ENCODE measurements around the gene PAAF1. TPM values are rescaled to one million over a fixed set of nuclear protein-coding genes. Genes with fewer than 3 reads are reported as not detected.
A peak's percentile ranks its signal among the peaks of the same experiment; 100 is the strongest.

PAAF1 gene, protein sequence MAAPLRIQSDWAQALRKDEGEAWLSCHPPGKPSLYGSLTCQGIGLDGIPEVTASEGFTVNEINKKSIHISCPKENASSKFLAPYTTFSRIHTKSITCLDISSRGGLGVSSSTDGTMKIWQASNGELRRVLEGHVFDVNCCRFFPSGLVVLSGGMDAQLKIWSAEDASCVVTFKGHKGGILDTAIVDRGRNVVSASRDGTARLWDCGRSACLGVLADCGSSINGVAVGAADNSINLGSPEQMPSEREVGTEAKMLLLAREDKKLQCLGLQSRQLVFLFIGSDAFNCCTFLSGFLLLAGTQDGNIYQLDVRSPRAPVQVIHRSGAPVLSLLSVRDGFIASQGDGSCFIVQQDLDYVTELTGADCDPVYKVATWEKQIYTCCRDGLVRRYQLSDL
- total RNA-seq: 10 to 100 TPM; 21.6 TPM

DNA sequence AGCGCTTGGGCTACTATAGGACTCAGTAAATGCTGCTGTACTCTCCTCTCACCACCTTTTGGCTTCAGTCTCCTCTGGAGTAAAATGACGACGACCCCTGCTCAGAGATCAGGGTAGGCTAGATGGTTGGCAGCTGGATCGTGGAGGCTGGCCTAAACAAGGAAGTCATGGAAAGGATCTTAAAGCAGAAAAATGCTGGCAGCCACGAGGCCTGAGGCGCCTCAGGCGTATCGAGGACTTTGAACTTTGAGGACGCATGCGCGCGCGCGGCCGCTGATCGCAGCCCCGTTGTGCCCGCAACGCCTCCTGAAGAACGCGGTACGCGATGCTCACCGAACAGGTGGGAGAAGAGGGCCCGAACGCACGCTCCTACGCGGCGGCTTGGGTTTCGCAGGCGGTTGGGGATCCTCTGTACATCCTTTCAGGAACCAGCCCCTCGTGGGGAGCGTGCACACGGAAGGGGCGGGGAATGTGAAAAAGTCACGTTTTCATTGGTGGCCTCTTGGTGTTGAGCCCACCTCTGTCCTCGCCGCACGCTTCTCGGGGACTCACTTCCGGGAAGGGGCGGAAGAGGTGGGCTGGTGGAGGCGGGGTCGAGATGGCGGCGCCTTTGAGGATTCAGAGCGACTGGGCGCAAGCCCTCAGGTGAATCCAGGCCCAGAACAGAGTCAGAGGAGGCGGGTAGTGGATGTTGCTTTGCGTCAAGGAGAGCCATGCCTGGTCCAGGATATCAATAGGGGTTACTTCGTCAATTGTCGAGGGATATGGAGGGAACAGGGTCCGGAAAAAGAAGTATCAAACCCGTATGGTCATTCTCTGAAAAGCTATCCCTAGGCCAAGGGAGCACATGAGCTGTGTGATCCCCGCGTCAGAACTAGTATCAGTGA lies at the start of gene PAAF1, which contains the start of gene COA4:
TSS of gene PAAF1 (plus strand) at position 576 of the 887 bp plus-strand sequence. CDS start at position 599, 23 bp downstream.
TSS of gene COA4 (minus strand) at position 423 of the 887 bp plus-strand sequence. CDS start 3,468 bp downstream, outside the sequence.
- peaks cover 30% of the 10 kb centered on the region for H3K36me3 Mint-ChIP-seq (ENCODE audit: low read depth)
- POLR2A ChIA-PET: interaction anchor here (0.6 to 2.8 kb wide), 8 partner anchors 9 to 116 kb away, joined by 3 to 12 read pairs (median 6); partner anchors contain the start of genes MRPL48 and RAB6A
- CTCF ChIA-PET: no interaction called here

DNA sequence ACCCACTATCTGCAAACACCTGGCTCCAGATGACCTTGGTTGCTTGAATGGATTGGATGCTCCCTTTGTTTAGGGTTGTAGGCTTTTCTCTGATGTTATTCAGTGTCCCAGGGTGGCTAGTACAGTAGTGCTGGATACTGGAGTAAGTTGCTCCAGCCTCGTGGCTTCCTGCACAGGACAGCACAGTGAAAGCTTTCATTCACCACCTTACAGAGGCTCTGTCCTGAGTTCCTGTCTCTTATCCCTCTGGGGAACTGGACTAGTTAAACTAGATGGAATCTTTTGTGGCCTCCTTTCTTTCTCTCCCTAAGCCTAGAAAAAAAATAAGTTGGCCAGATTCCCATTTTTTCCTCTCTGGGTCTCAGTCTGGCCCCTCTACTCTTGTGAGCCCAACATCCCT lies 46.5 kb upstream of the PAAF1 start:
- ChIA-PET POLR2A (no interaction called here), CTCF (no interaction called here)
- Mint-ChIP-seq H3K27ac (no peak overlapping the region), H3K36me3 (ENCODE audit: low read depth) (peaks cover 22% of the 10 kb centered on the region), H3K9me3 (no peaks in the 10 kb centered on the region), H3K4me3 (no peak overlapping the region), H3K4me1 (no peaks in the 10 kb centered on the region), H3K27me3 (no peaks in the 10 kb centered on the region)
- no peak for DNase-seq

More for the DNA sequence above, at the start of gene PAAF1, which contains the start of gene COA4:
- peak within 1 kb of the TSS; percentile 90 for H3K4me3 Mint-ChIP-seq
- H3K27ac Mint-ChIP-seq: peak within 1 kb of the TSS; percentile 88
- H3K27me3 Mint-ChIP-seq: no peaks in the 10 kb centered on the region
- DNase-seq: peak; percentile 95
- no peaks in the 10 kb centered on the region for H3K9me3 Mint-ChIP-seq
- peaks cover 38% of the 10 kb centered on the region for H3K4me1 Mint-ChIP-seq

DNA sequence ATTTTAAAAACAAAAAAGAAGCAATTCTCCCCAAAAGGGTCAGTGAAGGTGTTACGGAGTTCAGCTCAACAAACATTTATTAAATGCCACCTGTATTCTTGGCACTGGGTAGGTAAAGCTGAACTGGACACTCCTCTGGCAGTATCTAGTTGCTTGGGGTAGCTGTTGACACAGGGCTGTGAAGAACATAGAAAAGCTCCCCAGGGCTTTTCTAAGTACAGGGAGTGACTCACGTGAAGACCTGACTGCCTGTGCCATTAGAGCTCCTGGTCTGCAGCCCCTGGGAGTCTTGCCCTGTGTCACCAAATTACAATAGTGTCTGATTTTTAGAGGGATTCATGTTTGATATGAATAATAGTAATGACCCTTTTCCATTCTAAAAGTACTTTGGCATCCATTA lies 43.7 kb upstream of the PAAF1 start:
- peaks cover 12% of the 10 kb centered on the region for H3K36me3 Mint-ChIP-seq (ENCODE audit: low read depth)
- no peak overlapping the region for H3K27ac Mint-ChIP-seq
- no peaks in the 10 kb centered on the region for H3K9me3 Mint-ChIP-seq
- no peaks in the 10 kb centered on the region for H3K27me3 Mint-ChIP-seq
- no peak overlapping the region for H3K4me3 Mint-ChIP-seq
- CTCF ChIA-PET: no interaction called here
- no peak for DNase-seq
- no peaks in the 10 kb centered on the region for H3K4me1 Mint-ChIP-seq
- POLR2A ChIA-PET: no interaction called here

DNA sequence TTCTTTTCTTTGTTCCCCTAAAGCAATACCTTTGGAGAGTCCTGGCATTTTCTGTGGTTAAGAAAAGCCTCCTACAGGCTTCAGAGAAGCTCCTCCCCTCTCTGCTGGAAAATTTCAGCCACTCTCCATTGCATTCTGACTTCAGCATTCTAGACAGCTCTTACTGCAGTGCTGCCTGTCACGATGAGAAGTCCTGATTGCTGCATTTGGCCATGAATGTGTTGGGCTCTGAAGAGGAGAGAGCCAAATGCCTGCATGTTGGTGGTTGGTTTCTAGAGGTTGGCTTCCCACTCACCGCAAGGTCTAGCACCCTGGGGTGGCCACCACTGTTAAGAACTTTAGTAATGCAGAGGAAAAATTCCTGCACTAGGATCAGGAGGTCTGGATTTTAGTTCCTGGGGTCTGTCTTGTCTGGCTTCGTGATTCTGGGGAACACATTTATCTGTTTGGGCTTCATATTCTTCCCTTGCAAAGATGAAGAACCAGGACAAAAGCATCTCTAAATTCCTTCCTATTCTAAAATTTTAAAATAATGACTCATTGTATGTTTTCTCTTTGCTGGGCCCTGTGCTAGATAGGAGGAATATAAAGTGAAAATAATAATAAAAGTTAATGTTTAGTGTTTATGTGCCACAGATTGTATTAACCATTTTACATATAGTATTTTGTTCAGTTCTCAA lies 38.2 kb upstream of the PAAF1 start:
- H3K36me3 Mint-ChIP-seq (ENCODE audit: low read depth): peaks cover 9% of the 10 kb centered on the region
- POLR2A ChIA-PET: no interaction called here
- no peaks in the 10 kb centered on the region for H3K9me3 Mint-ChIP-seq
- no peak for DNase-seq
- no peak overlapping the region for H3K27ac Mint-ChIP-seq
- H3K27me3 Mint-ChIP-seq: no peaks in the 10 kb centered on the region
- CTCF ChIA-PET: no interaction called here
- H3K4me1 Mint-ChIP-seq: peaks cover 3% of the 10 kb centered on the region
- no peak overlapping the region for H3K4me3 Mint-ChIP-seq

DNA sequence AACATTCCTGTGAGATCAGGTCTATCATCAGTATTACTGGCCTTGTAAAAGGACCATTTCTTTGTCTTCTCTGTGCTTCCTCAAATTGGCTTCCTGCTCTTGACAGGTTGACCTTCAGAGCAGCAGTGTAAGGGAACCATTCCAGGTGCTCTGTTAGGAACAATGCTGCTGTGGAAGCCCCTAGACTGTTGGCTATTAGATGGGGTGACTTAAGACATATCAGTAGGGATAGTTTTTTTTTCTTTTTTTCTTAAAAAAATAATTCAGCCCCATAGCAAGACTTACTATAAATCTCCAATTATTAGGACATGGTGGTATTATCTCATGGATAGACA lies 37.7 kb upstream of the PAAF1 start:
- H3K27me3 Mint-ChIP-seq: no peaks in the 10 kb centered on the region
- no peak overlapping the region for H3K27ac Mint-ChIP-seq
- H3K36me3 Mint-ChIP-seq (ENCODE audit: low read depth): peaks cover 9% of the 10 kb centered on the region
- ChIA-PET POLR2A (no interaction called here), CTCF (no interaction called here)
- H3K4me1 Mint-ChIP-seq: peaks cover 3% of the 10 kb centered on the region
- no peak for DNase-seq
- H3K9me3 Mint-ChIP-seq: no peaks in the 10 kb centered on the region
- no peak overlapping the region for H3K4me3 Mint-ChIP-seq

DNA sequence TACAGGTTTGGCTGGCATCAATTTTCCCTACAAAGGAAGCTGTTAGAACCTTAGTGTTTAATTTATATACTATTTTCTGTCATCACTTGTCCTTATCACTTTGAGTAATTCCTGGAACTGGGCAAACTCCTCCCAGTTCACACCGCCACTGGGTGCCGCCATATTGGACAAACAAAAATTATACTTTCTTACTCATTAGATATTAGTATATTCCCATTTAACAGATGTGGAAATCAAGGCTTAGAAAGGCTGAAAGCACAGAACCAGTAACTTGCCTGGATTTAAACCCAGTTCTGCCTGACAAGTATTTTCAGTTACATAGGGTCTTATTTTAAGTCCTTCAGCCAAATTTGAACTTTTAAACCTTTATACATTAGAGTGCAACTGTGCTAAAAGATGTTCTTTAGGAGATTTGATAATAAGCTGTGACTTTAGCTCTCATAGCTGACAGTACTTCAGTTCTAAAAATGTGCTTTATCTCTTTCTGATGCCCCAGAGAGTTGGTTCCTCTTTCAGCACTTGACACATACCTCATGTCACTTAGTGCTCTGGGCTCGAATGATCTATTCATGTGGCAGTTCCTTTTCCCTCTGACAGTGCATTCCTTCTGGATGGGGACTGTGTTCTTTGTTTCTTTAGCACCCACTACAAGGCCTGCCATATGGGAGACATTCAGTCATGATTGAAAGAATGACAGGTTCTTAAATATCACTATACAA lies 25.6 kb upstream of the PAAF1 start:
- ChIA-PET CTCF (no interaction called here), POLR2A (no interaction called here)
- H3K36me3 Mint-ChIP-seq (ENCODE audit: low read depth): peaks cover 8% of the 10 kb centered on the region
- no peak overlapping the region for H3K4me3 Mint-ChIP-seq
- no peak for DNase-seq
- no peaks in the 10 kb centered on the region for H3K27me3 Mint-ChIP-seq
- H3K4me1 Mint-ChIP-seq: peaks cover 3% of the 10 kb centered on the region
- no peaks in the 10 kb centered on the region for H3K9me3 Mint-ChIP-seq
- H3K27ac Mint-ChIP-seq: no peak overlapping the region

DNA sequence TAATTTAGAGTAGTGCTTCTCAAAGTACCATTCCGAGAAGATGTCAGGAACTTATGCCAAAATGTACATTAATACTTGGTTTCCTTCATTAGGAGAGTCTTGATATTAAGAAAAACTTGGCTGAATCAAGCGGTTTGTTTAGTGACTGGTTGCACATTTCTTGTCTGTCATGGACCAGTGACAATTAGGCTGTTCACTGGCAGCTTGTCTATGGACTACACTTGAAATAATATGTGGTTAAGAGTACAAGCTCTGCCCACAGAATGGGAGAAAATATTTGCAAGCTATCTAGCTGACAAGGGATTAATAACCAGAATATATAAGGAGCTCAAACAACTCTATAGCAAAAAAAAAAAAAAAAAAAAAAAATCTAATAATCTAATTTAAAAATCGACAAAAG lies 24.8 kb upstream of the PAAF1 start:
- H3K4me3 Mint-ChIP-seq: no peak overlapping the region
- no peaks in the 10 kb centered on the region for H3K9me3 Mint-ChIP-seq
- ChIA-PET POLR2A (no interaction called here), CTCF (no interaction called here)
- H3K36me3 Mint-ChIP-seq (ENCODE audit: low read depth): peaks cover 8% of the 10 kb centered on the region
- H3K4me1 Mint-ChIP-seq: peaks cover 3% of the 10 kb centered on the region
- DNase-seq: no peak
- no peak overlapping the region for H3K27ac Mint-ChIP-seq
- H3K27me3 Mint-ChIP-seq: no peaks in the 10 kb centered on the region

DNA sequence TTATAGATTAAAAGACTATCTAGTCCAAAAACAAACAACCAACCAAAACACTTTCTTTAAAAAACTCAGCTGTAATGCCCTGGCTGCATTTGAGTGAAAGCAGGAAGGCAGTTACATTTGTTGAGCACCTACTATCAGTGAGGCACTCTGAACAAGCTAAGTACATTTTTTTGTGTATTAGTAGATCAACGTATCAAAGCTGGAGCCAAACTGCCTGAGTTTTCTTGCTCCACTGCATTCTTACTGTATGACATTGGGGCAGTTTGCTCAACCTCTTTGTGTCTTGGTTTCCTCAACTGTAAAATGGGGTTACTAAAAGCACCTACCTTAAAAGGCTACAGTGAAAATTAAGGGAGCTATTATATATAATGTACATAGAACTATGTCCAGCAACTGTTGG lies 22.1 kb upstream of the PAAF1 start:
- Mint-ChIP-seq H3K4me3 (no peak overlapping the region), H3K9me3 (no peaks in the 10 kb centered on the region), H3K27ac (no peak overlapping the region), H3K4me1 (no peaks in the 10 kb centered on the region), H3K27me3 (no peaks in the 10 kb centered on the region), H3K36me3 (ENCODE audit: low read depth) (peaks cover 8% of the 10 kb centered on the region)
- ChIA-PET POLR2A (interaction anchor here (0.5 to 1.0 kb wide), 2 partner anchors 9 to 682 kb away, joined by 3 to 4 read pairs; no protein-coding TSS in a partner anchor), CTCF (interaction anchor here (0.8 kb wide), 1 partner anchor 47 kb away, joined by 3 read pairs; no protein-coding TSS in a partner anchor)
- no peak for DNase-seq

DNA sequence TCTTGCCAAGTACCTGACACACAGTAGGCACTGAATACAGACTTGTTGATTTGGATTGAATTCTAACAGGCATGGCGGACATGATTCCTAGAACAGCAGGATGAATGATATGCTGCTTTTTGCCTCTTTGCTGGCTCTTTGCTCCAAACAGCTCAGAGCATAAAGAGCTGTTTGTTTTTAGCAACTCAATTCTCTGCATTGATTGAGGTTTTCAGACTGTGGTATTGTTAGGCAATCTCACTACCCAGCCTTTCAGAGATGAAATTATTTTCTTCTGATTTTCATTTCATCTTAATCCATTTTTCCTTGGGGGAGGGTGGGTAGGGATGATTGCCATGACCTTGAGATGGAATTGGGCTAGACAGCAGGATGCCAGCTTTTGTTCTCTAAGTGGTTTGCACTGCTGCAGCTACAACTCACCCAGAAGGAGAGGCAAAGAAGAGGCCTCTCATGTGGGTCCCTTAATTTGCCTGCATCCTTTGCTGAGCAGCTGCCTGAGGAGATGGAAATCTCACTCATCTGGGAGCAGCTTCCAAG lies 20.7 kb upstream of the PAAF1 start:
- H3K27me3 Mint-ChIP-seq: no peaks in the 10 kb centered on the region
- POLR2A ChIA-PET: no interaction called here
- no peak overlapping the region for H3K4me3 Mint-ChIP-seq
- no peak overlapping the region for H3K27ac Mint-ChIP-seq
- CTCF ChIA-PET: interaction anchor here (0.6 kb wide), 2 partner anchors 101 to 305 kb away, joined by 3 read pairs; no protein-coding TSS in a partner anchor
- no peaks in the 10 kb centered on the region for H3K4me1 Mint-ChIP-seq
- H3K36me3 Mint-ChIP-seq (ENCODE audit: low read depth): peaks cover 17% of the 10 kb centered on the region
- H3K9me3 Mint-ChIP-seq: no peaks in the 10 kb centered on the region
- no peak for DNase-seq

DNA sequence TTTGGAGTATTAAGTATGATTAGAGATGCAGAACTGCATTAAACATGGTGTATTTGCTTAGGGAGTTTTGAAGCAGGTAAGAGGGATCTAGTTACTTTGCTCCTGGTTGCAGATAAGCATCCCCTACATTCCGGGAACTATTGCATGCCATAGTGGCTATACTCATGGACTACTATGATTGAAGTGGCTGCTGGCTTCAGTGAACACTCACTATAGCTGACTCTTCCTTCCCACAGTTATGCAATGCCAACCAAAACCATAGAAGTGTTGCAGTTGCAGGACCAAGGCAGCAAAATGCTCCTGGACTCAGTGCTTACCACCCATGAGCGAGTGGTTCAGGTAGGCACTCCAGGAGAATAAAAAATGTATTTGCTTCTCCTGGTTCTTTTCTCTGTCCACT lies 17.1 kb upstream of the PAAF1 start:
- CTCF ChIA-PET: no interaction called here
- H3K36me3 Mint-ChIP-seq (ENCODE audit: low read depth): peaks cover 14% of the 10 kb centered on the region

DNA sequence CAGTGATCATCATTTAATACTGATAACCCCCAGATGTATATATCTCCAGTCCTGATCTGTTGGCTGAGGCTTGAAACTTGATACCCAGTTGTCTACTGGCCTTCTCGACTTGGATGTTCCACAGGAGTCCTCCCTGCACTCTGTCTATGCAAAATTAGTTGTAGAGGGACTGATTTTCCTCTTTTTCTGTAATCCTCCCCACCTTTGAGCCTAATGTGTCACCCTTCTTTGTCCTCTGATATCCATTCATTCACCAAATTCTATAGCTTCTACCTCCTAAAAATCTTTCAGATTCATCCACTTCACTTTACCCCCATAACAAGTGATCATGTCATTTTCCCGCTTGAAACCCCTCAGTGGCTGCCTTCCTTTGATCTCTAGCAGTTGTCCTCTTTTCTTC lies 16.6 kb upstream of the PAAF1 start:
- H3K4me3 Mint-ChIP-seq: no peak overlapping the region
- no peaks in the 10 kb centered on the region for H3K4me1 Mint-ChIP-seq
- ChIA-PET CTCF (no interaction called here), POLR2A (no interaction called here)
- H3K27me3 Mint-ChIP-seq: no peaks in the 10 kb centered on the region
- no peak for DNase-seq
- no peaks in the 10 kb centered on the region for H3K9me3 Mint-ChIP-seq
- H3K36me3 Mint-ChIP-seq (ENCODE audit: low read depth): peaks cover 16% of the 10 kb centered on the region
- no peak overlapping the region for H3K27ac Mint-ChIP-seq

More for the DNA sequence above, 17.1 kb upstream of the PAAF1 start:
- no peak overlapping the region for H3K27ac Mint-ChIP-seq
- no peaks in the 10 kb centered on the region for H3K27me3 Mint-ChIP-seq
- H3K9me3 Mint-ChIP-seq: no peaks in the 10 kb centered on the region
- no peak overlapping the region for H3K4me3 Mint-ChIP-seq
- POLR2A ChIA-PET: no interaction called here
- H3K4me1 Mint-ChIP-seq: no peaks in the 10 kb centered on the region
- no peak for DNase-seq

DNA sequence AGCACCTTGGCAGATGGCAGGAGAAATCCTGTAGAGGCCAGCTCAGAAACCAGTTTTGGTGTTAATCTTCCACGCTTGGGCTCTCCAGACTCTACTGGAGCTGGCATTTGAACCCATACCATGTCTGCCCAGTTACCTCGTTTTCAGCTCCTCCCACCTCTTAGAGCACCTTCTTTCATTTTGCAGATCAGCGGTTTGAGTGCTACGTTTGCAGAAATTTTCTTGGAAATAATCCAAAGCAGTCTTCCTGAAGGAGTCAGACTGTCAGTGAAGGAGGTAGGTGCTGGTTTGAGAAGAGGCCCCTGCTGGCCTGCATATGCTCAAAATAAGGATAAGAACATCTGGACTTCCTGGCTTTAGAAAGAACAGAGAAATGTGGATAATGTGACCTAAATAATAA lies 13.8 kb upstream of the PAAF1 start:
- Mint-ChIP-seq H3K27ac (no peak overlapping the region), H3K9me3 (no peaks in the 10 kb centered on the region)
- POLR2A ChIA-PET: interaction anchor here (1.4 kb wide), 2 partner anchors 8 to 11 kb away, joined by 3 to 4 read pairs; no protein-coding TSS in a partner anchor

More for the DNA sequence above, 13.8 kb upstream of the PAAF1 start:
- no peaks in the 10 kb centered on the region for H3K4me1 Mint-ChIP-seq
- no peaks in the 10 kb centered on the region for H3K27me3 Mint-ChIP-seq
- peaks cover 17% of the 10 kb centered on the region for H3K36me3 Mint-ChIP-seq (ENCODE audit: low read depth)
- CTCF ChIA-PET: no interaction called here
- DNase-seq: no peak
- no peak overlapping the region for H3K4me3 Mint-ChIP-seq
